Activated CD8-positive, alpha-beta T cell treated with anti-CD3 and anti-CD28 coated beads for 36 hours (primary cell): ENCODE measurements around the gene ARPC5. TPM values are rescaled to one million over a fixed set of nuclear protein-coding genes. Genes with fewer than 3 reads are reported as not detected.

Experiments
- ATAC-seq: fragments of 200-7000 bp; cut with Tn5 transposase; one replicate; pipeline ENCODE4 v1.10.0; 2021; ENCODE audit warnings: mild to moderate bottlenecking, moderate library complexity
- CTCF ChIA-PET: fragments of 350-600 bp; sonication (Branson Sonifier 250); formaldehyde crosslinking; loops from one replicate; lab custom pipeline; 2021; ENCODE audit warnings: antibody characterized with exemption; lab: Charles Lee
- POLR2A ChIA-PET: fragments of 350-600 bp; sonication (Branson Sonifier 250); formaldehyde crosslinking; loops from one replicate; lab custom pipeline; 2021; ENCODE audit warnings: antibody characterized with exemption; lab: Charles Lee
- DNase-seq: peaks from one replicate; pipeline ENCODE4 v3.0.0-alpha.2; 2020
- H3K27ac Mint-ChIP-seq: one replicate; pipeline ENCODE4 v1.8.0; 2021; ENCODE audit warnings: mild to moderate bottlenecking, mixed read lengths
- H3K27me3 Mint-ChIP-seq: one replicate; pipeline ENCODE4 v1.8.0; 2021; ENCODE audit warnings: mixed read lengths
- H3K36me3 Mint-ChIP-seq: one replicate; pipeline ENCODE4 v1.8.0; 2021; ENCODE audit warnings: low read depth, mixed read lengths
- H3K4me1 Mint-ChIP-seq: one replicate; pipeline ENCODE4 v1.8.0; 2021; ENCODE audit warnings: low read depth, mixed read lengths
- H3K4me3 Mint-ChIP-seq: one replicate; pipeline ENCODE4 v1.8.0; 2021; ENCODE audit warnings: mild to moderate bottlenecking, moderate library complexity, mixed read lengths
- H3K9me3 Mint-ChIP-seq: one replicate; pipeline ENCODE4 v1.8.0; 2021; ENCODE audit warnings: mixed read lengths
- intact Hi-C: fragments of 100-400 bp; cut with micrococcal nuclease; formaldehyde crosslinking; loops from one replicate; pipeline ENCODE4 v1.10.0; 2022
- total RNA-seq, 2 experiments: library from RNA; stranded (reverse); gene quantifications; one replicate each; pipeline ENCODE4 v1.2.3, GENCODE V29; 2021
- TF ChIP-seq, protein P1 (sequence below): fragments of 200-600 bp; IDR thresholded peaks from one replicate; pipeline ENCODE4 v1.8.0; 2022; ENCODE audit warnings: antibody characterized with exemption, mild to moderate bottlenecking

ARPC5 gene
- total RNA-seq, 2 experiments from 2014 or later, result 128 to 134 TPM

DNA sequence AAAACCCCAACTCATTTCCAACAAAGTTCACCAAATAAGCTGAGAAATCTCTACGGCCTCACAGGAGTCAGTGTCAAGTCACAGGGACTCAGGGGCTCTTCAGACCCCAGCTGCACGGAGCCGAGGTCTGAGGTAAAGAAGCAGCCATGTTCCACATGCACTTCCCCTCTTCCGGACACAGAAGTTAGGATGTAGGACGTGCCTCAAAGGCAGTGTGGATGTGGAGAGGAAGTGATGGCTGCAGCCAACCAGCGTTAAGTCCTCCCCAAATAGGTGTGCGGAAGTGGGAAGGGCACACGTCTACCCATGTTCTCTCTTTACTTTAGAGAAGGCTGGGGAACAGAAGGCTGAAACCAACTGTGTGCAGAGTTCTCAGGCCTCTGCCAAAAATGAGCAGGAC lies 30.8 kb downstream of the ARPC5 start:
- H3K9me3 Mint-ChIP-seq, result no peaks in the 10 kb centered on the region
- no peaks in the 10 kb centered on the region for H3K27me3 Mint-ChIP-seq
- CTCF ChIA-PET, result interaction anchor here (2.0 kb wide), 1 partner anchor 13 kb away, joined by 4 read pairs; no protein-coding TSS in a partner anchor
- intact Hi-C loops, result no loop called here
- no peaks in the 10 kb centered on the region for H3K36me3 Mint-ChIP-seq
- ATAC-seq (no peak), DNase-seq (no peak)
- TF ChIP-seq, protein P1, sequence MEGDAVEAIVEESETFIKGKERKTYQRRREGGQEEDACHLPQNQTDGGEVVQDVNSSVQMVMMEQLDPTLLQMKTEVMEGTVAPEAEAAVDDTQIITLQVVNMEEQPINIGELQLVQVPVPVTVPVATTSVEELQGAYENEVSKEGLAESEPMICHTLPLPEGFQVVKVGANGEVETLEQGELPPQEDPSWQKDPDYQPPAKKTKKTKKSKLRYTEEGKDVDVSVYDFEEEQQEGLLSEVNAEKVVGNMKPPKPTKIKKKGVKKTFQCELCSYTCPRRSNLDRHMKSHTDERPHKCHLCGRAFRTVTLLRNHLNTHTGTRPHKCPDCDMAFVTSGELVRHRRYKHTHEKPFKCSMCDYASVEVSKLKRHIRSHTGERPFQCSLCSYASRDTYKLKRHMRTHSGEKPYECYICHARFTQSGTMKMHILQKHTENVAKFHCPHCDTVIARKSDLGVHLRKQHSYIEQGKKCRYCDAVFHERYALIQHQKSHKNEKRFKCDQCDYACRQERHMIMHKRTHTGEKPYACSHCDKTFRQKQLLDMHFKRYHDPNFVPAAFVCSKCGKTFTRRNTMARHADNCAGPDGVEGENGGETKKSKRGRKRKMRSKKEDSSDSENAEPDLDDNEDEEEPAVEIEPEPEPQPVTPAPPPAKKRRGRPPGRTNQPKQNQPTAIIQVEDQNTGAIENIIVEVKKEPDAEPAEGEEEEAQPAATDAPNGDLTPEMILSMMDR, result no peak
- peaks cover 10% of the 10 kb centered on the region for H3K4me1 Mint-ChIP-seq
- H3K27ac Mint-ChIP-seq, result no peak overlapping the region
- POLR2A ChIA-PET, result interaction anchor here (1.1 kb wide), 1 partner anchor 38 kb away, joined by 4 read pairs; no protein-coding TSS in a partner anchor
- no peak overlapping the region for H3K4me3 Mint-ChIP-seq

DNA sequence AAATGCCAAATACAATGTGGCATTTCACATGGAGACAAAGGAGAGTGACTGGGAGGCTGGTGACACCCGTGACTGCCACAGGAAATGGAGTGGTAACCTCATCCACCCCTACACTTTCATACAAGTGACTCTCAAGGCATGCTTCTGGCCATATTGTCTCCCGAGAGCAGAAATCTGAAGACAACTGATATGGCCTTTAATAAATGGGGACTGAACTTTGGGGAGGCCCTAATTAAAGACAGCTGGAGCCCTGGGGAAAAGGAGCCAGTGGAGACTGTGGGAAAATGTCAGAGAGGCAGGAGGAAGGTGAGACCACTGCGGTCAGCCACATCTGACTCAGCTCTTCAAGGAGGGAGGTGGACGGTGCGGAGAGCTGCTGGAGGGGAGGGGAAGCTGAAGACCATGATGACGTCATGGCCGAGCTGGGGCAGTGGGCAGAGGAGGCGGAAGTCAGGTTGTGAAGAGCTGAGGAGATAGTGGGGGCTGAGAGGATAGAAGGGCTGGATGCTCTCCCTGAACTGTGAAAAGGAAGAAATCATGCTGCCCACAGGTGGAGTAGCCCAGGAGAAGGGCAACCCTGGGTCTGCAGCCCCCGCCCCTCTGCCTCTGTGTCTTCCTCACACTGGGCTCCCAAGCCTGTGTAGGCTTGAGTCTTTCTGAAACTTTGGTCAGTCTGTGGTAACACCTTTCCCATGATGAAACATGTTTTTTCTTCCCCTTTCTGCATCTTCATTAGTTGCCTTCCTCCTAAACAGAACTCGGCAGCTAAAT lies 31.4 kb downstream of the ARPC5 start:
- H3K4me1 Mint-ChIP-seq, result peaks cover 8% of the 10 kb centered on the region
- ChIA-PET POLR2A (interaction anchor here (1.1 to 1.4 kb wide), 2 partner anchors 14 to 38 kb away, joined by 3 to 4 read pairs; partner anchors contain the start of gene NCF2), CTCF (interaction anchor here (2.0 kb wide), 1 partner anchor 12 kb away, joined by 4 read pairs; no protein-coding TSS in a partner anchor)
- no peaks in the 10 kb centered on the region for H3K27me3 Mint-ChIP-seq
- ATAC-seq (no peak), DNase-seq (no peak)
- intact Hi-C loops, result no loop called here
- H3K4me3 Mint-ChIP-seq, result no peak overlapping the region
- no peaks in the 10 kb centered on the region for H3K36me3 Mint-ChIP-seq
- no peaks in the 10 kb centered on the region for H3K9me3 Mint-ChIP-seq
- TF ChIP-seq, protein P1, result no peak
- H3K27ac Mint-ChIP-seq, result peak overlapping the region; percentile 45

DNA sequence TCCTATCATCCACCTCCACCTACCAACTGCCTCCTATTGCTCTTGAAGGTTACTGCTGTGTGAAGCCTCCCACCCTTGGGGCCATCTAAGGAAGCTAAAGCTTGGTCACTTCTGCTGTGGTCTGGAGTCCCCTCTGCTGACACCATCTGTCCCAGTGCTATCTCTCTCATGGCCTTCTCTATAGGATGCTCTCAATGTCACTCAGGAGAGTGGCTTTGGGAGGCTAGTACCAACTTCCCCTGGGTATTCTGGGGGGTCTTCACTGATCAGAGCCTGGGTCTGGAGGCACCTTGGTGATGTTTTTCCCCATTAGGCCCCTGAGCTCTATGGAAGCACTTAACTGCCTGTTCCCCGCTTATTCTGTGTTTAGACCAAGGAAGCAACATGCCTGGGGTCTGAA lies 33.1 kb downstream of the ARPC5 start:
- H3K4me1 Mint-ChIP-seq, result peaks cover 12% of the 10 kb centered on the region
- CTCF ChIA-PET, result interaction anchor here (1.0 kb wide), 1 partner anchor 31 kb away, joined by 4 read pairs; no protein-coding TSS in a partner anchor
- no peaks in the 10 kb centered on the region for H3K9me3 Mint-ChIP-seq
- DNase-seq (no peak), ATAC-seq (no peak)
- no peak overlapping the region for H3K27ac Mint-ChIP-seq
- intact Hi-C loops, result no loop called here
- no peak overlapping the region for H3K4me3 Mint-ChIP-seq
- POLR2A ChIA-PET, result interaction anchor here (1.4 kb wide), 1 partner anchor 12 kb away, joined by 3 read pairs; the partner anchor contains the start of gene NCF2
- H3K36me3 Mint-ChIP-seq, result no peaks in the 10 kb centered on the region
- TF ChIP-seq, protein P1, result no peak
- H3K27me3 Mint-ChIP-seq, result no peaks in the 10 kb centered on the region

DNA sequence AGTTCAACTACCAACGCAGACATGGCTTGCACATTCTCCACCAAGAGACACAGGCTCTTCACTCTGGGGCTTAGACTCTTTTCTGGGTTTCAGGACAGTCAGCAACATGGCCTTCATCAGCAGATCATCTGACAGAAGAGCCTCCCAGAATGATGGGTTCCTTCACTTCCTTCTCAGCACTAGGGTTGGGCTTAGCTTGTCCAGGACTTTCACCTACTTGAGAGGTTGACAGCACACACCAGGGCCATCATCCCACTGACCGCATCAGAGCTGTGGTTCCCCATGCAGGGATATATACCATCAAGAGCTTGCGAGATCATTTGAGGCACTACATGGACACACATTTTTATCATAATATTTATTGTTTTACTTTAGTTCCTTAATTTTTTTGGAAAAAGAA lies 34.9 kb downstream of the ARPC5 start:
- intact Hi-C loops, result no loop called here
- H3K9me3 Mint-ChIP-seq, result no peaks in the 10 kb centered on the region
- ATAC-seq, result no peak
- H3K4me3 Mint-ChIP-seq, result no peak overlapping the region
- ChIA-PET POLR2A (no interaction called here), CTCF (interaction anchor here (1.0 kb wide), 1 partner anchor 22 kb away, joined by 3 read pairs; no protein-coding TSS in a partner anchor)
- DNase-seq, result no peak
- TF ChIP-seq, protein P1, result no peak
- H3K27ac Mint-ChIP-seq, result no peak overlapping the region
- H3K4me1 Mint-ChIP-seq, result peaks cover 12% of the 10 kb centered on the region
- H3K27me3 Mint-ChIP-seq, result no peaks in the 10 kb centered on the region
- H3K36me3 Mint-ChIP-seq, result no peaks in the 10 kb centered on the region

DNA sequence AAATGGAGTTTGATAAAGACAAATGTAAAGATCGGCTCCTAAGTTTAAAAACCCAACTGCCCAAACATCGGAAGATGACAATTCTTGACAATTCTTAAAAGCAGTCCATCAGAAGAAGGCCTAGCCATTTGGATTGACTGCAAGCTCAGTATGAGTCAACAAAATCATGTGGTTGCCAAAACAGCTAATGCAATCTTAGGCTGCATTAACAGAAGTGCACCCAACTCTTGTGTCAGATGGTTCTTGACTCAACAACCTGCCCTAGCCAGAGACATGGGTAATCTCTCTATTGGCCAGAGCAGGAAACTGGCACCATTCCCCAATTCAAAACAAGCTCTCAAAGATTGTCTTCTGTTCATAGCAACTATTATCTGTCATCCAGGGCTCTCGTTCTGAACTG lies 35.4 kb downstream of the ARPC5 start:
- POLR2A ChIA-PET, result no interaction called here
- Mint-ChIP-seq H3K36me3 (no peaks in the 10 kb centered on the region), H3K9me3 (no peaks in the 10 kb centered on the region), H3K4me3 (no peak overlapping the region), H3K4me1 (peaks cover 12% of the 10 kb centered on the region), H3K27ac (no peak overlapping the region), H3K27me3 (no peaks in the 10 kb centered on the region)
- TF ChIP-seq, protein P1, result no peak
- CTCF ChIA-PET, result interaction anchor here (1.0 to 1.8 kb wide), 2 partner anchors 22 to 34 kb away, joined by 3 to 5 read pairs; no protein-coding TSS in a partner anchor
- ATAC-seq (no peak), DNase-seq (no peak)
- intact Hi-C loops, result no loop called here
